HUES64 (cell line): ENCODE data around the gene HMX1.

Experiments used
- H3K27ac ChIP-seq: 2 replicates; pipeline ENCODE4 v1.7.0; 2013; ENCODE audit warnings: low read depth, low read length, inconsistent platforms
- H3K27me3 ChIP-seq: 2 replicates; pipeline ENCODE4 v1.6.1; 2013; ENCODE audit warnings: mild to moderate bottlenecking, low read length; ENCODE audit not compliant: insufficient read depth
- H3K36me3 ChIP-seq: 2 replicates; pipeline ENCODE4 v1.6.1; 2013; ENCODE audit warnings: mild to moderate bottlenecking, low read length; ENCODE audit not compliant: insufficient read depth
- H3K4me1 ChIP-seq: 2 replicates; pipeline ENCODE4 v1.6.1; 2013; ENCODE audit warnings: mild to moderate bottlenecking, low read length, moderate library complexity; ENCODE audit not compliant: insufficient read depth
- H3K4me3 ChIP-seq: 2 replicates; pipeline ENCODE4 v1.5.1; 2013; ENCODE audit warnings: mild to moderate bottlenecking, low read length, moderate library complexity
- H3K9ac ChIP-seq: 2 replicates; pipeline ENCODE4 v1.6.1; 2013; ENCODE audit warnings: mild to moderate bottlenecking, low read depth, low read length
- H3K9me3 ChIP-seq: 2 replicates; pipeline ENCODE4 v1.6.1; 2013; ENCODE audit warnings: low read depth, low read length; ENCODE audit not compliant: insufficient read depth
- WGBS: fragments of 150-250, 120-280 bp; methylation state at CpG from one replicate; pipeline ENCODE4 v1.1.7; 2013; ENCODE audit warnings: missing lambda C conversion rate; 5-methylcytosine and 5-hydroxymethylcytosine counted together

The HMX1 gene

DNA sequence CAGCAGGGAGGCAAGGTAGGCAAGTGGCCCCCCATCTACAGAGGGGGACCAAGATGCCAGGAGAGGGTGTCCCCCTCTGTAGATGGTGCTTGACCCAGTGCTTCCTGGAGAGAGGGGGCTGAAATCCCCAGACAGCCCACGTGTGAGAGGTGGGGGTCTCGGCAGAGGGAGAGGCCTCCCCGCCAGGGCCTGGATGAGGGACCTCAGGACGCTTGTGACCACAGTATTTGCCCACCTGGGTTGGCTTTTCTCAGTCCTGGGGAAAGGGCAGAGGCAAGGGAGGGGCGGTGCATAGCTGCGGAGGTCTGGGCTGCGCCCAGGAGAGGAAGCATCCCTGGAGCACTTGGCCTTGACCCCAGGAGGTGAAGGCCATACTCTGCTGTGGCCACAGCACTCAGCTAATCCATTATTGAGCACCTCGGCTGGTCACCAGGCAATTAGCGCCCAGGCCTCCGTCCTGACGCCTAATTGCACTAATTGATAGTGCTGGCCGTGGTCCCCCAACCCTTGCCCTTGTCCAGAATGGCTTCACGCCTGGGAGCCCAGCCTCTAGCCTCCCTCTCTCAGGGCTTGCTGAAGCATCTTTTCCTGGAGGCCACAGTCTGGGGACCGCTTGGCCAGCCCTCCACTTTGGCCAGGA, 30.7 kb downstream of the HMX1 start:
- Histone ChIP-seq H3K27me3 (no peaks in the 10 kb centered on the region), H3K4me3 (no peak overlapping the region), H3K36me3 (no peaks in the 10 kb centered on the region), H3K9ac (no peak overlapping the region), H3K9me3 (peaks cover 7% of the 10 kb centered on the region; the same call in 1 of the 2 replicates), H3K4me1 (peaks cover 8% of the 10 kb centered on the region; the same call in 1 of the 2 replicates), H3K27ac (no peak overlapping the region)
- WGBS = 90% methylated on average over 14 of the region's 14 CpGs

DNA sequence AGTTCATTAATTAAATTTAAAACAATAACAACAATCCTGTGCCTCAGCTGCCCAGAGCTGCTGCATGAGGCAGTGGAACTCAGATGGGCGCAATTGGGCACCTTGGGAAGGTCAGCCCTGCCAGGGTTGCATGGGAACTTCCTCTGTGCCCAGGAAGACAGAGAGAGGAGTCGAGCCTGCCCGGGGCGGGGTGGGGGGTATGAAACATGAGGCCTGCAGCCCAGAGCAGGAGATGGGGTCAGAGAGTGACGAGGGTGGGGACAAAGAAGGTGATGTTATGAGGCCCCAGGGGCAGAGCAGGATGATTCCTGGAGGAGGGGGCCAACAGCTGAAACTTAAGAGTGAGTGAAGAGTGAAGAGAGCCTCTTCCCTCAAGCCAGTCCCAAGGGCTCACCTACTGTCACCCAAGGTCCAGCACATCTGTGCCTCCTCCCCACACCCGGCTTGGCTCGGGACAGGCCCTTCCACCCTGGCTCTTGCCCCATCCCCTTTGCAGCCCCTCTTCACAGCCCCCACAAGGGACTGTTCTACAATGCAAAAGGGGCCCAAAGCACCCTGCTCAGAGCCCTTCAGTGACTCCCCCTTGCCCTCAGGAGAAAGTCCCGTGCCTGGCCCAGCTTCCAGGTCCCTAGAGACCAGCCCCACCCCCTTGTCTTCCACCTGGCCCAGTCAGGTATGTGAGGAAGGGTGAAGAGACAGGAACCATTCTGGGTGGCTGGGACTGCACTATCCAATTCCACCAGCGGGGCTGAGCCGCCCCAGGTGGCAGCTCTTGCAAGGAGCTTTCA, 31.4 kb downstream of the HMX1 start:
- no peak overlapping the region for H3K9ac ChIP-seq
- H3K27ac ChIP-seq = no peak overlapping the region
- no peaks in the 10 kb centered on the region for H3K36me3 ChIP-seq
- H3K4me3 ChIP-seq = no peak overlapping the region
- no peaks in the 10 kb centered on the region for H3K27me3 ChIP-seq
- peaks cover 7% of the 10 kb centered on the region; the same call in 1 of the 2 replicates for H3K9me3 ChIP-seq
- WGBS = 86% methylated on average over 10 of the region's 10 CpGs
- peaks cover 8% of the 10 kb centered on the region; the same call in 1 of the 2 replicates for H3K4me1 ChIP-seq

DNA sequence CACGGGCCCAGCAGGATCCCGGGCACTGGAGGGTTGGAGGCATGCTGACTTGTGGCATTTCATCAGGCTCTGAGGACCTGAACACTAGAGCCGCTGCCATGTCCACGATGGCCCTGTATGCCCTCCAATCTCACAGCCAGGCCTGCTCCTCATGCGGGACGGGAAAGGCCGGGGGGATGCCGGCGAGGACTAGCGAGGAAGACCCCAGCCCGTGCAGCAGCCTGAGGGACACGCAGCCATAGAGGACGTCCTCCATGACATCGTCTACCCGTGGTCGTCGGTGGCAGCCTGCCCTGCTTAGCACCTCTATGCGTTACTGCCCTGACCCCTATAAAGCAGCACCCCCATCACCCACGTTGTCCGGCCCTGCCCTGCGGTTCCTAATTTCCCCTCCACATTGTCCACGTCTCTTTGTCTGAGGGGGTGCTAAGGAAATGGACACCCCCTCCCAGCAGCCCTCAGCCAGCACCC, 32.6 kb downstream of the HMX1 start:
- Histone ChIP-seq H3K4me3 (no peak overlapping the region), H3K27ac (no peak overlapping the region), H3K27me3 (no peaks in the 10 kb centered on the region), H3K4me1 (peaks cover 8% of the 10 kb centered on the region; the same call in 1 of the 2 replicates), H3K9me3 (peaks cover 7% of the 10 kb centered on the region; the same call in 1 of the 2 replicates), H3K9ac (no peak overlapping the region), H3K36me3 (no peaks in the 10 kb centered on the region)
- WGBS = 93% methylated on average over 22 of the region's 22 CpGs

DNA sequence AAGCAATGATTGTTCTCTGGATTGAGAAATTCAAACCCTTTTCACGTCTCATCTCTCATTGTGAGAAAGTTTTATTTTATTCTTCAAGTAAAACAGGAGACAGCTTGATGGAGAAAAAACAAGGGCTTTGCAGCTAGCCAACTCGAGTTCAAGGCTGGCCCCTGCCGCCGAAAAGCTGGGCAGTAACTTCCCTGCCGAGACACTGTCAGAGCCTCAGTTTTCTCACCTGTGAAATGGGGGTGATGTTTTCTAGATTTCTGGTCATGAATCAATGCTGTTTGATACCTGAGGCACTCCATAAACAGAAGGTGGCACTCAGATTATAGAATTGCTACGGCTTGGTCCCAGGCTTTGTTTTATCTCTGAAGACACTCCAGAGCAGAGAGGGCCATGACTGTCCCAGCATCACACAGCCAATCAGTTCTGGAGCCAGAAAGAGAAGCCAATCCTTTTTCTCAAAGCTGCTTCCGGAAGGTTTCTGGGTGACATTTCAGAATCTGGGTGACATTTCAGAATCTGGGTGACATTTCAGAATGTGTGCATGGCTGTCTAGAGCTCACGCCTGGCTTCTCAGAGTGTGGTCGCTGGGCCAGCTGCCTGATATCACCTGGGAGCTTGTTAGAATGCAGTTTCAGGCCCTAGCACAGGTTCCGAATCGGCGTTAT, 33.2 kb downstream of the HMX1 start:
- H3K4me3 ChIP-seq = no peak overlapping the region
- H3K36me3 ChIP-seq = no peaks in the 10 kb centered on the region
- WGBS = 92% methylated on average over 12 of the region's 12 CpGs
- H3K4me1 ChIP-seq = peaks cover 8% of the 10 kb centered on the region; the same call in 1 of the 2 replicates
- H3K9me3 ChIP-seq = 0 out of 2 replicates have a peak, but pooled peaks cover 2% of the 10 kb centered on the region
- no peak overlapping the region for H3K9ac ChIP-seq
- H3K27me3 ChIP-seq = no peaks in the 10 kb centered on the region
- H3K27ac ChIP-seq = no peak overlapping the region

DNA sequence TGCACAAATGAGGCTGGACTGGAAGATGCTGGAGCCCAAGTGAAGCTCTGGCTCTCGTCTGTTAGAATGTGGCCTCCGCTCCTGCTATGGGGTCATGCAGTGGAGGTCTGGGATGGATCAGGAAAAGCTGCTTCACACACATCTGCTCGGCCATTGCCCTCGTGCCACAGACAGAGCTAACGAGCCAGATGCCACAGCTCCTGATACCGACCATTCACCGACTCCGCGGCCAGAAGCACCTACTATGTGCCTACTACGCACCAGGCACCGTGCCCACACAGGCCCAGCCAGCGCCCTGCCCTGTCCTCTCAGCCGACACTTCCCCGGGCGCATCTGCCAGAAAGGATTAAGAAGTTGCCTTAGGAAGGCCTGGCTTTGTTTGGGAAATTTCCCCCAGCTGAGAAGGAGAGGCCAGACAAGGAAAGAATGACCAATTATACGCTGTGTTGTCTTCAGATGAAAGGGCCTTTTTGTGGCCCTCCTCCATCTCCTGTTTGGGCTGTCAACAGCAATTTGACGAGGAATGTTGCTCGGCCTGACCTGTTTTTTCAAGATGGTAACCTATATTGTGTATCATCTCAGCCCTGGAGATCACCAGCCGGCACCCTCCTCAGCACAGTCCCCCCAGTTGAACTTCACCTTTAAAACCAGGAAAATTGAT, 34.3 kb downstream of the HMX1 start:
- Histone ChIP-seq H3K36me3 (no peaks in the 10 kb centered on the region), H3K4me1 (peaks cover 8% of the 10 kb centered on the region; the same call in 1 of the 2 replicates), H3K27me3 (no peaks in the 10 kb centered on the region), H3K9me3 (0 out of 2 replicates have a peak, but pooled peaks cover 2% of the 10 kb centered on the region), H3K9ac (peak overlapping the region; percentile 14; the same call in 1 of the 2 replicates), H3K4me3 (no peak overlapping the region), H3K27ac (peak overlapping the region; percentile 32; the same call in 1 of the 2 replicates)
- WGBS = 58% methylated on average over 19 of the region's 19 CpGs

DNA sequence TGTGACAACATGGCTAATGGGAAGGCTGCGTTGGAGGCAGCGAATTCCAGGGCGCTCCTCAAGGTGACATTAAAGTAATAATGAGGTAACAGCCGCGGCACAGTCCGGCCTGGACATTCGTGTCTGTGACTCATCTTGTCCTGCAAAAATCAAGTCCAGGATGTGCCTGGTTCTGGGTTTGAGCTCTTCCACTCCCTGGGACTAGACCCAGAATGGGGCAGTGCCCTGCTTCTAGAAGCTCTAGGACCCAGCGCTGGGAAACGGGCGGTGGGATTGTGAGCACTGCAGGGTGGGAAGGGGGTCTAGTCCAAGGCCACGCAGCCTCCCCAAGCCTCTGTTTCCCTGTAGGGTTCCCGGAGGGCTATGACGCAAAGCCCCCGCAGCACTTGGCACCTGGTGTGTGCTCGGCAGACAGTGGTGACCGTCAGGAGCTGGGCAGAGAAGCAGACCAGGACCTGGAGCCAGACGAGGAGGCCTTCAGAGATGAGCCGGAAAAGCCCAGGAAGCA, 34.9 kb downstream of the HMX1 start:
- Histone ChIP-seq H3K9ac (no peak overlapping the region), H3K27ac (no peak overlapping the region), H3K27me3 (no peaks in the 10 kb centered on the region), H3K36me3 (no peaks in the 10 kb centered on the region), H3K4me3 (no peak overlapping the region), H3K9me3 (0 out of 2 replicates have a peak, but pooled peaks cover under 1% of the 10 kb centered on the region), H3K4me1 (peaks cover 8% of the 10 kb centered on the region; the same call in 1 of the 2 replicates)
- WGBS = 92% methylated on average over 18 of the region's 18 CpGs

DNA sequence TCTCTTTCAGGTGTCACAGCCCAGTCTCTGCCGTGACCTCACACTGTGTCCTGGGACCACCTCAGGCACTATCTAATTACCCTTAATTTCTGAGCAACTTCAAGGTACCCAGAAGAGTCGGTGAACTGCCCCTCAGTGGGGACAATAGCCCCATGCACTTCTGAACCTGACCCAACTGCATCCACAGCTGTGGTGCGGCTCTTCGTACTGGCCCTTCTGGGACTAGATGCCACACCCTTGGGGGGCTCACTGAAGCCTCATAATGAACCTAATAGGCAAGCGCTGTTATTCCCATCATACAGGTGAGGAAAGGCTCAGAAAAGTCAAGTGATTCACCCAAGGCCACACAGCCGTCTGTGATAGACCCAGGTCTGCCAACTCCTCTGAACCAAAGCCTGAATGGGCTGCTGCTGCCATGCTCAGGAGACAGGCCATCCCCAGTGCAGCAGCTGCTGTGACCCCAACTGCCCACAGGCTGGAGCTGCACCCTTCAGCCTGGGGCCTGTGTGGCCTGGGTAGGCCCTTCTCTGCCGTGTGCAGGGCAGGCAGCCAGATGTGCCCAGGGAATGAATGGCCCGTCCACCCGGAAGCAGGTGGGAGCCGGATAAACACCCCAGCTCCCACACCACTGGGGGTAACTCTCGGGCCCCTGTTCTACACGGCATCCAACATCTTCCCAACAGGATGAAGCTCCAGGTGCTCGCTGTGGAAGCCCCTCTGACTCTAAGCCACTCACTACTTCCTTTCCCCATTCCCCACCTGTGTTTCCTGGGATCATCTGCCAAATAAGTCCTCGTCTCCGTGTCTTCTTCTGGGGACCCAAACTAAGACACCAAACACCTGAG, 35.9 kb downstream of the HMX1 start:
- H3K27me3 ChIP-seq = no peaks in the 10 kb centered on the region
- no peak overlapping the region for H3K9ac ChIP-seq
- WGBS = 90% methylated on average over 15 of the region's 15 CpGs
- peaks cover 8% of the 10 kb centered on the region; the same call in 1 of the 2 replicates for H3K4me1 ChIP-seq
- no peak overlapping the region for H3K27ac ChIP-seq
- H3K4me3 ChIP-seq = no peak overlapping the region
- H3K9me3 ChIP-seq = no peaks in the 10 kb centered on the region
- H3K36me3 ChIP-seq = no peaks in the 10 kb centered on the region

DNA sequence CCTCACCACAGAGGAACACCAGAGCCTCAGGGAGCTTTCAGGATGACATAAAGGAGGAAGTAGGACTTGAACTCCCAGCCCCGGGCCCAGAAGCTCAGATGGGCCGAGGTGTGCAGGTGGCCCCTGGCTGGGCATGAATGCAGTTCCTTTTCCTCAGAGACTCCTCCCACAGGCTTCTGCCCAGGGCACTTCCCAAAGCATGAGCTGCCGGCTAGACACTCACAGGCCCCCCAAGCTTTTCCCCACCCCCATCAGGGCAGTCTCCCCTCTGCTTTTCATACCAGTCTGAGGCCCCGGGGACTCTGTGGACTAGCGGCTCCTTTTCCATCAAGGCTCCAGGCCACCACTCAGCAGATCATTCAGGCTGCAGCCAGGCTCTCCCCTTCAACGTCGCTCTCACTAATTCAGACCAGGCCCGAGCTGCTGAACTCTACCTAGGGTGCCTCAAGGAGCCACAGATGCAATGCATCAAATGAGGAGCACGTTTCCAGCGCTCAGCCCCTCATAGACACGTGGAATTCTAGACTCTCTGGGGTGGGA, 36.9 kb downstream of the HMX1 start:
- Histone ChIP-seq H3K4me1 (peaks cover 8% of the 10 kb centered on the region; the same call in 1 of the 2 replicates), H3K27ac (no peak overlapping the region), H3K4me3 (no peak overlapping the region), H3K9me3 (no peaks in the 10 kb centered on the region), H3K27me3 (no peaks in the 10 kb centered on the region), H3K36me3 (no peaks in the 10 kb centered on the region), H3K9ac (no peak overlapping the region)
- 84% methylated on average over 11 of the region's 11 CpGs for WGBS

DNA sequence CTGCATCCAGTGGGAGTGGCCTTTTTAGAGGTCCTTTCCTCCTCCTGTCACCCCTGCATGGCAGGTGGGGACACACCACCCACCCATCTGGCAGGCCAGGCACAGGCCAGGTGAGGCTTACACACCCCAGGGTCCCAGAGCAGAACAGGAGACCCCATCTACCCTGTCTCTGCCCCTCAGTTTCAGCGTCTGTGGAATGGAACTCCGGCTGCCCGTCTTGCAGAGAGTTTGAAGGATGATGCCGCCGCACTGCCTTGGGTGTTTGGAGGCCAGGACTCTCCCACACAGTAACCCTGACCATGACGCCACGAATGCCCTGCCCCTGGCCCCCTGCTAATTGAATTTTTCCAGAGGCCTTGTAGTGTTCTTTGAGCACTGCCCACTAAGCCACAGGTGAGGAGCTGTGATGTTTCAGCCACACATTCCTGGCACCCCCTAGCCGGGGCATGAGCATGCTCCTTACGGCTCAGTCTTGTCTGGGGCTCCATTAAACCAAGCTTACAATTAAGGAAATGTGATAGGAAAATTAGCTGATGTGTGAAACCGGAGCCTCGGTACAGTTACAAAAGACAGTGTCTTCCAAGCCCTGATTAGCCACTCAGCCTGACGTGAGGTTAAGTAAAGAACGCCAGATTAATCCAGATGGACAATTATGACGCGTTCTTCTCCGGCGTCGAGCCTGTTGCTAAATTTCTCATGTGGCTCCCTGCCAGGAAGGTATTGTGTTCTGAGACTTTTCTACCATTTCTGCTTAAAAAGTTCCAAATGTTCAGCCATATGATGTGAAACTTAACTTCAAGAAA, 39.3 kb downstream of the HMX1 start:
- no peaks in the 10 kb centered on the region for H3K27me3 ChIP-seq
- H3K4me3 ChIP-seq = no peak overlapping the region
- 94% methylated on average over 18 of the region's 18 CpGs for WGBS
- H3K9me3 ChIP-seq = peaks cover 8% of the 10 kb centered on the region; the same call in 1 of the 2 replicates
- H3K4me1 ChIP-seq = no peaks in the 10 kb centered on the region; the same call in 1 of the 2 replicates
- H3K27ac ChIP-seq = no peak overlapping the region
- H3K36me3 ChIP-seq = no peaks in the 10 kb centered on the region
- no peak overlapping the region for H3K9ac ChIP-seq
